HepG2 (cell line): Measurements from ENCODE around the gene CSNK1D. TPM values are rescaled to one million over a fixed set of nuclear protein-coding genes. Genes with fewer than 3 reads are reported as not detected.

Source experiments
- FOSL2 ChIP-seq: sonication (generic); formaldehyde crosslinking; IDR thresholded peaks from 2 replicates; pipeline ENCODE4 v1.4.0; 2020; ENCODE audit warnings: missing genetic modification reagents
- GATAD2A ChIP-seq: IDR thresholded peaks from 2 replicates; pipeline ENCODE4 v1.6.1; 2016
- HNF4A ChIP-seq: sonication (generic); formaldehyde crosslinking; IDR thresholded peaks from 2 replicates; pipeline ENCODE4 v1.4.0; 2020; ENCODE audit warnings: missing genetic modification reagents
- KLF11 ChIP-seq: IDR thresholded peaks from 2 replicates; pipeline ENCODE4 v1.6.1; 2016; ENCODE audit warnings: missing compliant biosample characterization
- KLF9 ChIP-seq: IDR thresholded peaks from 2 replicates; pipeline ENCODE4 v1.6.1; 2016; ENCODE audit warnings: low read depth
- MBNL3 ChIP-seq: fragments of 250-450 bp; sonication (Bioruptor Pico); conservative IDR thresholded peaks from 2 replicates; pipeline ENCODE4 v1.8.0; 2022; ENCODE audit warnings: mild to moderate bottlenecking, inconsistent platforms
- MEF2D ChIP-seq: sonication (generic); formaldehyde crosslinking; IDR thresholded peaks from 2 replicates; pipeline ENCODE4 v1.5.1; 2020; ENCODE audit warnings: mild to moderate bottlenecking, missing genetic modification reagents
- PBX2 ChIP-seq: IDR thresholded peaks from 2 replicates; pipeline ENCODE4 v1.6.1; 2016; ENCODE audit warnings: control low read depth
- PTBP1 ChIP-seq: fragments of 200-400 bp; formaldehyde crosslinking; IDR thresholded peaks from 2 replicates; pipeline ENCODE4 v1.6.1; 2018; ENCODE audit warnings: low read length, low read depth; ENCODE audit not compliant: poor library complexity, severe bottlenecking
- RXRA ChIP-seq: sonication (generic); formaldehyde crosslinking; IDR thresholded peaks from 2 replicates; pipeline ENCODE4 v1.5.1; 2020; ENCODE audit warnings: missing genetic modification reagents
- SCMH1 ChIP-seq: sonication (generic); formaldehyde crosslinking; IDR thresholded peaks from 2 replicates; pipeline ENCODE4 v1.9.0; 2021; ENCODE audit warnings: missing genetic modification reagents, mild to moderate bottlenecking, borderline replicate concordance
- SMARCE1 ChIP-seq: fragments of 450-650 bp; IDR thresholded peaks from 2 replicates; pipeline ENCODE4 v1.6.1; 2017; ENCODE audit warnings: borderline replicate concordance
- STAT6 ChIP-seq: sonication (generic); formaldehyde crosslinking; IDR thresholded peaks from 2 replicates; pipeline ENCODE4 v1.4.0; 2020; ENCODE audit warnings: missing genetic modification reagents, mild to moderate bottlenecking, borderline replicate concordance
- ZC3H4 ChIP-seq: sonication (generic); formaldehyde crosslinking; IDR thresholded peaks from 2 replicates; pipeline ENCODE4 v1.4.0; 2020; ENCODE audit warnings: missing genetic modification reagents, borderline replicate concordance
- ZNF367 ChIP-seq: sonication (generic); formaldehyde crosslinking; IDR thresholded peaks from 2 replicates; pipeline ENCODE4 v1.4.0; 2020; ENCODE audit warnings: missing genetic modification reagents, borderline replicate concordance
- ZNF652 ChIP-seq: IDR thresholded peaks from 2 replicates; pipeline ENCODE4 v1.6.1; 2016; ENCODE audit warnings: low read depth, borderline replicate concordance
- ZNF839 ChIP-seq: sonication (generic); formaldehyde crosslinking; IDR thresholded peaks from 2 replicates; pipeline ENCODE4 v1.4.0; 2020; ENCODE audit warnings: missing genetic modification reagents, mild to moderate bottlenecking, borderline replicate concordance
- ZSCAN22 ChIP-seq: sonication (generic); formaldehyde crosslinking; IDR thresholded peaks from 2 replicates; pipeline ENCODE4 v1.4.0; 2020; ENCODE audit warnings: mild to moderate bottlenecking, missing genetic modification reagents
- ZZZ3 ChIP-seq: sonication (generic); formaldehyde crosslinking; IDR thresholded peaks from 2 replicates; pipeline ENCODE4 v1.4.0; 2020; ENCODE audit warnings: missing genetic modification reagents, mild to moderate bottlenecking, borderline replicate concordance
- polyA plus RNA-seq, 8 experiments: library from polyadenylated mRNA; depleted of rRNA in 3 of 8; stranded (reverse) in 7 of 8; unstranded in 1 of 8; fragments of >200 nt; fragmentation: Illumina TruSeq in 4 of 8; extraction: Trizol in 4 of 8; gene quantifications; 2 replicates each; pipeline versions ENCODE4 v1.2.1 to v1.2.3, GENCODE V29; 2011 to 2016; ENCODE audit warnings: low read depth in 4 of 8, missing spikeins in 1 of 8, mixed read lengths in 1 of 8; ENCODE audit not compliant: insufficient read depth in 1 of 8
- total RNA-seq, 5 experiments: library from RNA; depleted of rRNA; stranded (reverse); fragments of >200 nt; fragmentation: Illumina TruSeq; extraction: Trizol; gene quantifications; 2 replicates each; pipeline ENCODE4 v1.2.3, GENCODE V29; 2016; ENCODE audit warnings: low read depth in 1 of 5
- TF ChIP-seq, protein P1 (sequence below): sonication (generic); formaldehyde crosslinking; IDR thresholded peaks from 2 replicates; pipeline ENCODE4 v1.4.0; 2020; ENCODE audit warnings: missing genetic modification reagents, borderline replicate concordance
- TF ChIP-seq, protein P2 (sequence below): sonication (generic); formaldehyde crosslinking; IDR thresholded peaks from 2 replicates; pipeline ENCODE4 v1.4.0; 2020; ENCODE audit warnings: missing genetic modification reagents

CSNK1D gene
- total and polyA plus RNA-seq, 2 of the 13 experiments (the other 11 are each of a cell fraction or from before 2014, with no cell fraction given) = 31.5 to 128 TPM

DNA sequence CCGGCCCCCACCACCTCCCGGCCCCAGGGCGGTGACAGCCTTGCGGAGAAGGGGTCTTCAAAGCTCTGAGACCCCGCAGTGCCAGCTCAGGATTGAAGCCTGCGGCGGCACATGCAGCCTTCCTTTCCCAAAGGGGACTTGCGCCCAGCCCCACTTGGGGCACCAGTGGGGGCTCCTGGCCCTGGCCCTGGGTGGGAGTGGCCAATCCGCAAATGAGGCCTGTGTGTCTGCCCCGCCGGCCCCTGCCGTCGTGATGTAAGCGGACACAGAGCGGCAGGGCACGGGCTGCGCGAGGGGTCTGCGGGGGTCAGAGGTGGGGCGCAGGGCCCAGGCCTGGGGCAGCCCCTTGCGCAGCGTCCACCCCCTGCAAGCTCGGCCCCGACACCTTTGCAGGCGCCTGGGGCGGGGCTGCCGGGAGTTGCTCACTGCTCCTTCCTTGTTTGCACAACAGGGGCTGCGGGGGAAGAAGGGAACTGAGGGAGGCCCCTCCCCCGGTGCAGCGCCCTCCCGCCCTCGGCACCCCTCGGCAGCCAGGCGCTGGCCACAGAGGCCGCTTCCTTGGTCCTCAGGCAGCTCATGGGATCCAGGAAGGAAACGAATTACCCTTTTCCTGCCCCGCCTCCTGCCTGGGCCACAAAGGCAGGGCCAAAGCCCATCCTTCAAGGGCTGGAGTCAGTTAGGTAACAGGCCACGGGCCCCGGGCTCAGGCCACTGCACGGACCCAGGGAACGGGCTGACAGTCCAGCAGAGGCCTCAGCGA is 41.8 kb downstream of the CSNK1D start (continued):
- no peak for TF ChIP-seq SCMH1 (CRISPR knock-in tag)
- TF ChIP-seq SMARCE1 = no peak
- peak; percentile 80 for TF ChIP-seq HNF4A (CRISPR knock-in tag)
- TF ChIP-seq, protein P1, sequence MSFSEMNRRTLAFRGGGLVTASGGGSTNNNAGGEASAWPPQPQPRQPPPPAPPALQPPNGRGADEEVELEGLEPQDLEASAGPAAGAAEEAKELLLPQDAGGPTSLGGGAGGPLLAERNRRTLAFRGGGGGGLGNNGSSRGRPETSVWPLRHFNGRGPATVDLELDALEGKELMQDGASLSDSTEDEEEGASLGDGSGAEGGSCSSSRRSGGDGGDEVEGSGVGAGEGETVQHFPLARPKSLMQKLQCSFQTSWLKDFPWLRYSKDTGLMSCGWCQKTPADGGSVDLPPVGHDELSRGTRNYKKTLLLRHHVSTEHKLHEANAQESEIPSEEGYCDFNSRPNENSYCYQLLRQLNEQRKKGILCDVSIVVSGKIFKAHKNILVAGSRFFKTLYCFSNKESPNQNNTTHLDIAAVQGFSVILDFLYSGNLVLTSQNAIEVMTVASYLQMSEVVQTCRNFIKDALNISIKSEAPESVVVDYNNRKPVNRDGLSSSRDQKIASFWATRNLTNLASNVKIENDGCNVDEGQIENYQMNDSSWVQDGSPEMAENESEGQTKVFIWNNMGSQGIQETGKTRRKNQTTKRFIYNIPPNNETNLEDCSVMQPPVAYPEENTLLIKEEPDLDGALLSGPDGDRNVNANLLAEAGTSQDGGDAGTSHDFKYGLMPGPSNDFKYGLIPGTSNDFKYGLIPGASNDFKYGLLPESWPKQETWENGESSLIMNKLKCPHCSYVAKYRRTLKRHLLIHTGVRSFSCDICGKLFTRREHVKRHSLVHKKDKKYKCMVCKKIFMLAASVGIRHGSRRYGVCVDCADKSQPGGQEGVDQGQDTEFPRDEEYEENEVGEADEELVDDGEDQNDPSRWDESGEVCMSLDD (CRISPR knock-in tag) = peak; percentile 95
- TF ChIP-seq PBX2 (CRISPR knock-in tag) = no peak
- TF ChIP-seq GATAD2A (CRISPR knock-in tag) = peak; percentile 84
- no peak for TF ChIP-seq MBNL3 (CRISPR knock-in tag)
- no peak for TF ChIP-seq ZNF367 (CRISPR knock-in tag)
- TF ChIP-seq RXRA (CRISPR knock-in tag) = peak; percentile 89
- TF ChIP-seq ZNF652 (CRISPR knock-in tag) = no peak; the same call in 1 of the 2 replicates
- 0 out of 2 replicates have a peak, but pooled peaks have one; percentile 71 for TF ChIP-seq KLF11 (CRISPR knock-in tag)
- peak; percentile 93; the same call in 1 of the 2 replicates for TF ChIP-seq STAT6 (CRISPR knock-in tag)
- peak; percentile 49; the same call in 1 of the 2 replicates for TF ChIP-seq ZC3H4
- TF ChIP-seq KLF9 (CRISPR knock-in tag) = peak; percentile 80; the same call in 1 of the 2 replicates
- TF ChIP-seq PTBP1 = peak; percentile 43
- TF ChIP-seq, protein P2, sequence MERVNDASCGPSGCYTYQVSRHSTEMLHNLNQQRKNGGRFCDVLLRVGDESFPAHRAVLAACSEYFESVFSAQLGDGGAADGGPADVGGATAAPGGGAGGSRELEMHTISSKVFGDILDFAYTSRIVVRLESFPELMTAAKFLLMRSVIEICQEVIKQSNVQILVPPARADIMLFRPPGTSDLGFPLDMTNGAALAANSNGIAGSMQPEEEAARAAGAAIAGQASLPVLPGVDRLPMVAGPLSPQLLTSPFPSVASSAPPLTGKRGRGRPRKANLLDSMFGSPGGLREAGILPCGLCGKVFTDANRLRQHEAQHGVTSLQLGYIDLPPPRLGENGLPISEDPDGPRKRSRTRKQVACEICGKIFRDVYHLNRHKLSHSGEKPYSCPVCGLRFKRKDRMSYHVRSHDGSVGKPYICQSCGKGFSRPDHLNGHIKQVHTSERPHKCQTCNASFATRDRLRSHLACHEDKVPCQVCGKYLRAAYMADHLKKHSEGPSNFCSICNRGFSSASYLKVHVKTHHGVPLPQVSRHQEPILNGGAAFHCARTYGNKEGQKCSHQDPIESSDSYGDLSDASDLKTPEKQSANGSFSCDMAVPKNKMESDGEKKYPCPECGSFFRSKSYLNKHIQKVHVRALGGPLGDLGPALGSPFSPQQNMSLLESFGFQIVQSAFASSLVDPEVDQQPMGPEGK (CRISPR knock-in tag) = peak; percentile 99
- peak; percentile 46; the same call in 1 of the 2 replicates for TF ChIP-seq ZSCAN22 (CRISPR knock-in tag)
- peak; percentile 87 for TF ChIP-seq MEF2D (CRISPR knock-in tag)
- TF ChIP-seq ZNF839 (CRISPR knock-in tag) = no peak
- TF ChIP-seq FOSL2 (CRISPR knock-in tag) = peak; percentile 72
- TF ChIP-seq ZZZ3 (CRISPR knock-in tag) = no peak
